ENCODE results near the gene PAPOLA.

Gene PAPOLA

DNA sequence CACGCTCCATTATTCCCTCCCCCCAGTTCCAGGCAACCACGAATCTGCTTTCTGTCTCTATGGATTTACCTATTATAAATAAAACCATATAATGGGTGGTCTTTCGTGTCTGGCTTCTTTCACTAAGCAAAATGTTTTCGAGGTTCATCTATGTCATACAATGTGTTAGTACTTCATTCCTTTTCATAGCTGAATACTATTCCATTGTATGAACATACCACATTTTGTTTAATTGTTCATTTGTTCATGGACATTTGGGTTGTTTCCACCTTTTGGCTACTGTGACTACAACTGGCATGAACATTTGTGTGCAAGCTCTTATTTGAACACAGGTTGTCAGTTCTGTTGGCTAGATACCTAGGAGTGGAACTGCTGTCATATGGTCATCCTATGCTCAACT is 12.9 kb upstream of the PAPOLA start:
- Histone ChIP-seq H2AFZ (ENCODE audit: low read depth, low read length) (no peak overlapping the region), H4K20me1 (ENCODE audit: insufficient read depth, low read length) (no peaks in the 10 kb centered on the region), H3K4me2 (ENCODE audit: low read length) (no peak overlapping the region), H3K79me2 (ENCODE audit: low read length) (no peaks in the 10 kb centered on the region), H3K9me3 (ENCODE audit: insufficient read depth, low read length) (no peaks in the 10 kb centered on the region), H3K9ac (ENCODE audit: low read length) (no peak overlapping the region), H3K4me3 (ENCODE audit: low read length) (no peak overlapping the region), H3K36me3 (replicated peaks; ENCODE audit: low read depth, low read length) (no peaks in the 10 kb centered on the region), H3K27me3 (ENCODE audit: low read depth, low read length) (no peaks in the 10 kb centered on the region), H3K4me1 (ENCODE audit: low read length) (peaks cover 11% of the 10 kb centered on the region), H3K27ac (ENCODE audit: low read length) (no peak overlapping the region)
- no peak for TF ChIP-seq EZH2phosphoT487 (IDR thresholded peaks at IDR 0.05; ENCODE audit: low read depth)
- TF ChIP-seq, protein P1, sequence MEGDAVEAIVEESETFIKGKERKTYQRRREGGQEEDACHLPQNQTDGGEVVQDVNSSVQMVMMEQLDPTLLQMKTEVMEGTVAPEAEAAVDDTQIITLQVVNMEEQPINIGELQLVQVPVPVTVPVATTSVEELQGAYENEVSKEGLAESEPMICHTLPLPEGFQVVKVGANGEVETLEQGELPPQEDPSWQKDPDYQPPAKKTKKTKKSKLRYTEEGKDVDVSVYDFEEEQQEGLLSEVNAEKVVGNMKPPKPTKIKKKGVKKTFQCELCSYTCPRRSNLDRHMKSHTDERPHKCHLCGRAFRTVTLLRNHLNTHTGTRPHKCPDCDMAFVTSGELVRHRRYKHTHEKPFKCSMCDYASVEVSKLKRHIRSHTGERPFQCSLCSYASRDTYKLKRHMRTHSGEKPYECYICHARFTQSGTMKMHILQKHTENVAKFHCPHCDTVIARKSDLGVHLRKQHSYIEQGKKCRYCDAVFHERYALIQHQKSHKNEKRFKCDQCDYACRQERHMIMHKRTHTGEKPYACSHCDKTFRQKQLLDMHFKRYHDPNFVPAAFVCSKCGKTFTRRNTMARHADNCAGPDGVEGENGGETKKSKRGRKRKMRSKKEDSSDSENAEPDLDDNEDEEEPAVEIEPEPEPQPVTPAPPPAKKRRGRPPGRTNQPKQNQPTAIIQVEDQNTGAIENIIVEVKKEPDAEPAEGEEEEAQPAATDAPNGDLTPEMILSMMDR (IDR thresholded peaks at IDR 0.05; ENCODE audit: low read depth, low read length): no peak

DNA sequence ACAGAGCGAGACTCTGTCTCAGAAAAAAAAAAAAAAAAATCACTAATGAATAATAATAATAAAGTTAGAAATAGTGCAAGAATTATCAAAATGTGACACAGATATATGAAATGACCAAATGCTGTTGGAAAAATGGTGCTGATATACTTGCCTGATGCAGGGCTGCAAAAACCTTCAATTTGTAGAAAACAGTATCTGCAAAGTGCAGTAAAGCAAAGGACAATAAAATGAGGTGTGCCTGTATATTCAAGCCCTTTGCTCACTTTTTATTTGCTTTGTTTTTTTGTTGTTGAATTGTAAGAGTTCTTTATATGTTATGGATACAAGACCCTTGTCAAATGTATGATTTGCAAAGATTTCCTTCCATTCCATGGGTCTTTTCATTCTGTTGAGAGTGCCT is 9.0 kb upstream of the PAPOLA start:
- Histone ChIP-seq H3K4me3 (ENCODE audit: low read length) (no peak overlapping the region), H4K20me1 (ENCODE audit: insufficient read depth, low read length) (no peaks in the 10 kb centered on the region), H3K79me2 (ENCODE audit: low read length) (no peaks in the 10 kb centered on the region), H3K4me1 (ENCODE audit: low read length) (0 out of 2 replicates have a peak, but pooled peaks cover 3% of the 10 kb centered on the region), H3K27ac (ENCODE audit: low read length) (no peak overlapping the region), H3K4me2 (ENCODE audit: low read length) (no peak overlapping the region), H3K9ac (ENCODE audit: low read length) (no peak overlapping the region), H2AFZ (ENCODE audit: low read depth, low read length) (no peak overlapping the region), H3K27me3 (ENCODE audit: low read depth, low read length) (no peaks in the 10 kb centered on the region), H3K9me3 (ENCODE audit: insufficient read depth, low read length) (no peaks in the 10 kb centered on the region), H3K36me3 (replicated peaks; ENCODE audit: low read depth, low read length) (no peaks in the 10 kb centered on the region)
- TF ChIP-seq, protein P1 (IDR thresholded peaks at IDR 0.05; ENCODE audit: low read depth, low read length): no peak
- no peak for TF ChIP-seq EZH2phosphoT487 (IDR thresholded peaks at IDR 0.05; ENCODE audit: low read depth)

DNA sequence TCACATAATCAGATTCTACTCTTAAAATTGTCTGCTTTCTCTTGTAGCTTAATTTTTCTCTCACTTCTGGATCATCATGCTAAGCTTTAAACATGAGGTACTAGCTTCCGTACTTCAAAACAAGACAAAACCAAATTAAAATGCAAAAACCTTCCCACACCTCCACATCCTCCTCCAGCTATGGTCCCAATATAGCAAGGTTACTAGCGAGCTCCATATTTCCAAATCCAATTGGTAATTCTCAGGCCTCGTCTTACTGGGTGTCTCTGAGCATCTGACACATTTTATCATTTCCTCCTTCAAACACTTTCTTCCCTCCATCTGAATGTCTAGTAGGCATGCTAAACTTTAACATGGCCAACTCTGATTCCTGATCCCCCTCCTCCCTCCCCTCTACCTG is 7.9 kb upstream of the PAPOLA start:
- no peaks in the 10 kb centered on the region for H4K20me1 ChIP-seq (ENCODE audit: insufficient read depth, low read length)
- H3K9ac ChIP-seq (ENCODE audit: low read length): no peak overlapping the region
- H3K4me1 ChIP-seq (ENCODE audit: low read length): 0 out of 2 replicates have a peak, but pooled peaks cover 3% of the 10 kb centered on the region
- H3K36me3 ChIP-seq (replicated peaks; ENCODE audit: low read depth, low read length): no peaks in the 10 kb centered on the region
- H3K27me3 ChIP-seq (ENCODE audit: low read depth, low read length): no peaks in the 10 kb centered on the region
- TF ChIP-seq, protein P1 (IDR thresholded peaks at IDR 0.05; ENCODE audit: low read depth, low read length): no peak
- no peak for TF ChIP-seq EZH2phosphoT487 (IDR thresholded peaks at IDR 0.05; ENCODE audit: low read depth)
- no peak overlapping the region; the same call in 1 of the 2 replicates for H2AFZ ChIP-seq (ENCODE audit: low read depth, low read length)
- H3K79me2 ChIP-seq (ENCODE audit: low read length): no peaks in the 10 kb centered on the region
- H3K4me3 ChIP-seq (ENCODE audit: low read length): no peak overlapping the region
- no peak overlapping the region for H3K27ac ChIP-seq (ENCODE audit: low read length)
- no peaks in the 10 kb centered on the region for H3K9me3 ChIP-seq (ENCODE audit: insufficient read depth, low read length)
- no peak overlapping the region for H3K4me2 ChIP-seq (ENCODE audit: low read length)

DNA sequence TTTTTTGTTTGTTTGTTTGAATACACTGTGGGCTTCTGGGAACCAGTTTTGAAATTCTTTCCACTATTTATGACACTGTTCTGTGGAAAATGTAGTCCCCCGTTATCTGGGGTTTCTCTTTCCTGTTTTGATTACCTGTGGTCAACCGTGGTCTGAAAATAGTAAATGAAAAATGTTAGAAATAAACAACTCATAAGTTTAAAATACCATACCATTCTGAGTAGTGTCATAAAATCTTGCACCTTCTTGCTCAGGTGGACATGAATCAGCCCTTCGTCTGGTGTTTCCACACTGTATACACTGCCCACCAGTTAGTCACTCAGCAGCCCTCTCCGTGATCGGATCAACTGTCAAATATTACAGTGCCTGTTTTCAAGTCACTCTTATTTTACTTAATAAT is 5.1 kb upstream of the PAPOLA start:
- H3K9me3 ChIP-seq (ENCODE audit: insufficient read depth, low read length): no peaks in the 10 kb centered on the region
- no peak overlapping the region for H3K4me3 ChIP-seq (ENCODE audit: low read length)
- no peaks in the 10 kb centered on the region for H4K20me1 ChIP-seq (ENCODE audit: insufficient read depth, low read length)
- H3K9ac ChIP-seq (ENCODE audit: low read length): no peak overlapping the region
- no peak overlapping the region for H2AFZ ChIP-seq (ENCODE audit: low read depth, low read length)
- no peak overlapping the region for H3K27ac ChIP-seq (ENCODE audit: low read length)
- no peaks in the 10 kb centered on the region for H3K36me3 ChIP-seq (replicated peaks; ENCODE audit: low read depth, low read length)
- H3K4me1 ChIP-seq (ENCODE audit: low read length): peaks cover 8% of the 10 kb centered on the region
- TF ChIP-seq EZH2phosphoT487 (IDR thresholded peaks at IDR 0.05; ENCODE audit: low read depth): no peak
- TF ChIP-seq, protein P1 (IDR thresholded peaks at IDR 0.05; ENCODE audit: low read depth, low read length): no peak
- no peak overlapping the region for H3K4me2 ChIP-seq (ENCODE audit: low read length)
- no peaks in the 10 kb centered on the region for H3K27me3 ChIP-seq (ENCODE audit: low read depth, low read length)
- H3K79me2 ChIP-seq (ENCODE audit: low read length): peaks cover 14% of the 10 kb centered on the region
